Endothelial cell of umbilical vein (primary cell): ENCODE measurements around the gene ACSBG1. TPM values are rescaled to one million over a fixed set of nuclear protein-coding genes. Genes with fewer than 3 reads are reported as not detected.
"Not testable (repeated sequence)": the region's sequence is repeated elsewhere in the genome, so short reads cannot be mapped to it uniquely, and the experiment has no call there.

Source experiments
- BruUV-seq: library from RNA; stranded (reverse); fragments of 400-500 nt; replicated peaks from 2 replicates; lab custom pipeline; 2021; lab: Mats Ljungman, UMichigan
- CTCF ChIA-PET: fragments of 300-600, 350-600 bp; sonication (Branson Sonifier 250); formaldehyde crosslinking; loops from one replicate; lab custom pipeline; 2021; ENCODE audit warnings: antibody characterized with exemption, inconsistent platforms; lab: Charles Lee
- POLR2A ChIA-PET: fragments of 300-600, 350-600 bp; sonication (Branson Sonifier 250); formaldehyde crosslinking; loops from one replicate; lab custom pipeline; 2021; ENCODE audit warnings: antibody characterized with exemption, inconsistent platforms; lab: Charles Lee
- DNase-seq: peaks from one replicate; pipeline ENCODE4 v3.0.0-alpha.2; 2011; ENCODE audit warnings: low read depth, low spot score
- FAIRE-seq: peaks from 2 replicates; lab custom pipeline; 2011; peaks lifted over from hg19 to GRCh38; lab: Jason Lieb, UNC
- H2AFZ ChIP-seq: 2 replicates; pipeline ENCODE4 v1.6.0; 2012; ENCODE audit warnings: low read depth, low read length, control low read depth, inconsistent platforms
- H3K27ac ChIP-seq: 2 replicates; pipeline ENCODE4 v1.5.1; 2011; ENCODE audit warnings: low read depth, mild to moderate bottlenecking, control low read depth, low read length, moderate library complexity; ENCODE audit not compliant: insufficient read depth
- H3K27me3 ChIP-seq, 2 experiments: 2 replicates each; pipeline versions ENCODE4 v1.6.0 to v1.6.1; 2011; ENCODE audit warnings: low read length in 2 of 2, mixed read lengths in 1 of 2; ENCODE audit not compliant: control insufficient read depth in 2 of 2, insufficient read depth in 2 of 2
- H3K36me3 ChIP-seq, 2 experiments: 2 replicates in 1 of 2; 3 replicates in 1 of 2; pipeline ENCODE4 v1.5.1; 2011; ENCODE audit warnings: low read length in 2 of 2, mild to moderate bottlenecking in 1 of 2, moderate library complexity in 1 of 2; ENCODE audit not compliant: control insufficient read depth in 2 of 2, insufficient read depth in 2 of 2; ENCODE audit errors: extremely low read depth in 1 of 2
- H3K4me1 ChIP-seq: 3 replicates; pipeline ENCODE4 v1.5.1; 2011; ENCODE audit warnings: mild to moderate bottlenecking, low read length; ENCODE audit not compliant: control insufficient read depth, insufficient read depth; ENCODE audit errors: extremely low read depth
- H3K4me2 ChIP-seq: 2 replicates; pipeline ENCODE4 v1.6.1; 2011; ENCODE audit warnings: low read length, control low read depth, mixed read lengths; ENCODE audit not compliant: insufficient read depth
- H3K4me3 ChIP-seq, 3 experiments: fragments of 200-600 bp in 1 of 3; sonication (generic), shearing (Covaris generic) in 1 of 3; replicated peaks in 1 of 3; 2 replicates each; pipeline ENCODE4 v1.5.1; 2011 to 2016; ENCODE audit warnings: control low read depth in 3 of 3, low read length in 3 of 3, mild to moderate bottlenecking in 2 of 3, inconsistent platforms in 1 of 3, low read depth in 1 of 3, moderate library complexity in 1 of 3; ENCODE audit not compliant: insufficient read depth in 1 of 3
- H3K79me2 ChIP-seq: 2 replicates; pipeline ENCODE4 v1.6.0; 2012; ENCODE audit warnings: low read length, inconsistent platforms; ENCODE audit not compliant: control insufficient read depth, insufficient read depth
- H3K9ac ChIP-seq: replicated peaks from 2 replicates; pipeline ENCODE3; 2011; ENCODE audit warnings: low read length, control low read depth; ENCODE audit not compliant: insufficient read depth; ENCODE audit errors: extremely low read depth
- H3K9me1 ChIP-seq: replicated peaks from 3 replicates; pipeline ENCODE4 v1.6.0; 2011; ENCODE audit warnings: mild to moderate bottlenecking, low read length; ENCODE audit not compliant: control insufficient read depth, insufficient read depth; ENCODE audit errors: extremely low read depth
- H3K9me3 ChIP-seq: replicated peaks from 2 replicates; pipeline ENCODE4 v1.5.1; 2012; ENCODE audit warnings: low read length, inconsistent platforms; ENCODE audit not compliant: control insufficient read depth, insufficient read depth
- H4K20me1 ChIP-seq: replicated peaks from 2 replicates; pipeline ENCODE3; 2011; ENCODE audit warnings: mild to moderate bottlenecking, low read length; ENCODE audit not compliant: control insufficient read depth, insufficient read depth; ENCODE audit errors: extremely low read depth
- EZH2 ChIP-seq: IDR thresholded peaks from 2 replicates; pipeline ENCODE4 v1.6.1; 2012; ENCODE audit warnings: borderline replicate concordance, low read depth, mild to moderate bottlenecking, moderate library complexity, low read length, inconsistent platforms; ENCODE audit not compliant: severe bottlenecking
- FOS ChIP-seq: IDR thresholded peaks from 2 replicates; pipeline ENCODE4 v1.6.1; 2011; ENCODE audit warnings: mild to moderate bottlenecking, low read length, moderate library complexity, borderline replicate concordance; ENCODE audit not compliant: insufficient read depth
- GATA2 ChIP-seq: IDR thresholded peaks from 2 replicates; pipeline ENCODE4 v1.7.0; 2011; ENCODE audit warnings: low read depth, mild to moderate bottlenecking, moderate library complexity, mixed read lengths, low read length; ENCODE audit not compliant: insufficient read length, insufficient read depth
- JUN ChIP-seq: IDR thresholded peaks from 2 replicates; pipeline ENCODE4 v1.6.1; 2011; ENCODE audit warnings: borderline replicate concordance, low read depth; ENCODE audit not compliant: insufficient read length, insufficient read depth
- dilution Hi-C: fragments of 300-500 bp; cut with MboI; formaldehyde crosslinking; loops from one replicate; pipeline ENCODE4 v1.15.0; 2019; ENCODE audit warnings: low sequenced_read_pairs; ENCODE audit not compliant: extremely low pct_ligation_motif_present
- intact Hi-C: fragments of 100-400 bp; cut with micrococcal nuclease; formaldehyde crosslinking; loops from one replicate; pipeline ENCODE4 v1.10.0; 2022
- polyA plus RNA-seq, 4 experiments: library from polyadenylated mRNA; depleted of rRNA in 3 of 4; stranded (reverse) in 3 of 4; unstranded in 1 of 4; fragments of >200 nt; gene quantifications; 2 replicates each; pipeline versions ENCODE4 v1.2.1 to v1.2.3, GENCODE V29; 2011 to 2012; ENCODE audit warnings: missing spikeins in 1 of 4
- total RNA-seq: library from RNA; stranded (reverse); gene quantifications from 2 replicates; pipeline ENCODE4 v1.2.3, GENCODE V29; 2021

The ACSBG1 gene
- total and polyA plus RNA-seq, 2 donors (not counting 3 experiments of a cell fraction or from before 2014, with no cell fraction given): not detected

- Histone ChIP-seq H3K4me3 (no peak overlapping the region), H3K4me2 (no peak overlapping the region), H3K36me3 (peaks cover 0 to under 1% of the 10 kb centered on the region in 2 experiments), H3K9ac (no peak overlapping the region), H3K27me3 (no peaks in the 10 kb centered on the region), H3K79me2 (peaks cover 22% of the 10 kb centered on the region), H3K27ac (no peak overlapping the region), H3K9me3 (no peaks in the 10 kb centered on the region), H2AFZ (no peak overlapping the region), H3K4me1 (peaks cover 5% of the 10 kb centered on the region), H4K20me1 (no peaks in the 10 kb centered on the region), H3K9me1 (no peaks in the 10 kb centered on the region)
- no TSS peak for BruUV-seq
- intact Hi-C loops (loop anchor here (5.0 kb wide), 1 partner anchor 38 kb away; no protein-coding TSS in a partner anchor), dilution Hi-C loops (no loop called here)
- TF ChIP-seq GATA2 (no peak), JUN (no peak), FOS (no peak), EZH2 (no peak)
- DNase-seq (no peak), FAIRE-seq (no peak)
- CTCF ChIA-PET: interaction anchor here (0.7 to 1.4 kb wide), 3 partner anchors 16 to 23 kb away, joined by 3 to 4 read pairs (median 3); partner anchors contain the start of gene CIB2
- POLR2A ChIA-PET: no interaction called here
These were observed 79.4 kb downstream of the ACSBG1 start for GRCh38 chr15:78154955-78155354.

GRCh38 chr15:78151075-78151474 is 83.3 kb downstream of the ACSBG1 start:
- H3K9me1 ChIP-seq, H3K9ac ChIP-seq, H3K27ac ChIP-seq, POLR2A ChIA-PET, dilution Hi-C loops, H3K36me3 ChIP-seq, H2AFZ ChIP-seq, H3K4me3 ChIP-seq, H3K9me3 ChIP-seq, intact Hi-C loops, H3K27me3 ChIP-seq, H3K4me2 ChIP-seq, DNase-seq, FAIRE-seq, H4K20me1 ChIP-seq, BruUV-seq: not testable (repeated sequence)
- Histone ChIP-seq H3K79me2 (peaks cover 24% of the 10 kb centered on the region), H3K4me1 (peaks cover 11% of the 10 kb centered on the region)
- CTCF ChIA-PET: interaction anchor here (1.0 to 3.5 kb wide), 3 partner anchors 11 to 27 kb away, joined by 3 to 26 read pairs (median 4); partner anchors contain the start of gene CIB2
